HL-60 (cell line): ENCODE results near the gene IKBKE.

Experiments used
- DNase-seq, 2 experiments: peaks; one replicate each; pipeline ENCODE4 v3.0.0-alpha.2; 2010 to 2020; ENCODE audit warnings: low read depth in 1 of 2, low spot score in 1 of 2
- H3K27ac ChIP-seq: fragments of 250-450 bp; sonication (Bioruptor Pico); replicated peaks from 2 replicates; pipeline ENCODE4 v1.5.1; 2020; ENCODE audit warnings: mild to moderate bottlenecking, moderate library complexity
- H3K27me3 ChIP-seq: fragments of 250-450 bp; sonication (Bioruptor Pico); 2 replicates; pipeline ENCODE4 v1.5.1; 2021; ENCODE audit warnings: mild to moderate bottlenecking, moderate library complexity; ENCODE audit not compliant: insufficient read depth, poor library complexity, severe bottlenecking
- H3K4me3 ChIP-seq: replicated peaks from 2 replicates; pipeline ENCODE4 v1.5.1; 2011; ENCODE audit warnings: mild to moderate bottlenecking, control low read depth, low read length; ENCODE audit not compliant: insufficient read depth
- CTCF ChIP-seq: IDR thresholded peaks from one replicate; pipeline ENCODE4 v1.5.1; 2011; ENCODE audit warnings: low read length, control low read depth, inconsistent platforms; ENCODE audit not compliant: insufficient read depth
- GABPA ChIP-seq: IDR thresholded peaks from 2 replicates; pipeline ENCODE4 v1.6.1; 2012; ENCODE audit warnings: low read depth
- POLR2AphosphoS5 ChIP-seq: IDR thresholded peaks from 2 replicates; pipeline ENCODE4 v1.6.1; 2012; ENCODE audit warnings: low read depth
- SPI1 ChIP-seq: IDR thresholded peaks from 2 replicates; pipeline ENCODE4 v1.6.1; 2012; ENCODE audit warnings: low read depth, mild to moderate bottlenecking, borderline replicate concordance
- TF ChIP-seq, protein P1 (sequence below): IDR thresholded peaks from 2 replicates; pipeline ENCODE4 v1.6.1; 2012; ENCODE audit warnings: low read depth; ENCODE audit not compliant: insufficient replicate concordance

The IKBKE gene

GRCh38 chr1:206507284-206508129, 37.2 kb downstream of the IKBKE start, which contains the start of gene RASSF5:
RASSF5 (plus strand) TSS chr1:206507531; CDS start chr1:206507603, 72 bp downstream.
- peak; percentile 41 to 67 for DNase-seq
- no peak for TF ChIP-seq POLR2AphosphoS5
- TF ChIP-seq SPI1: no peak
- no peak for TF ChIP-seq GABPA
- TF ChIP-seq CTCF: no peak
- TF ChIP-seq, protein P1, sequence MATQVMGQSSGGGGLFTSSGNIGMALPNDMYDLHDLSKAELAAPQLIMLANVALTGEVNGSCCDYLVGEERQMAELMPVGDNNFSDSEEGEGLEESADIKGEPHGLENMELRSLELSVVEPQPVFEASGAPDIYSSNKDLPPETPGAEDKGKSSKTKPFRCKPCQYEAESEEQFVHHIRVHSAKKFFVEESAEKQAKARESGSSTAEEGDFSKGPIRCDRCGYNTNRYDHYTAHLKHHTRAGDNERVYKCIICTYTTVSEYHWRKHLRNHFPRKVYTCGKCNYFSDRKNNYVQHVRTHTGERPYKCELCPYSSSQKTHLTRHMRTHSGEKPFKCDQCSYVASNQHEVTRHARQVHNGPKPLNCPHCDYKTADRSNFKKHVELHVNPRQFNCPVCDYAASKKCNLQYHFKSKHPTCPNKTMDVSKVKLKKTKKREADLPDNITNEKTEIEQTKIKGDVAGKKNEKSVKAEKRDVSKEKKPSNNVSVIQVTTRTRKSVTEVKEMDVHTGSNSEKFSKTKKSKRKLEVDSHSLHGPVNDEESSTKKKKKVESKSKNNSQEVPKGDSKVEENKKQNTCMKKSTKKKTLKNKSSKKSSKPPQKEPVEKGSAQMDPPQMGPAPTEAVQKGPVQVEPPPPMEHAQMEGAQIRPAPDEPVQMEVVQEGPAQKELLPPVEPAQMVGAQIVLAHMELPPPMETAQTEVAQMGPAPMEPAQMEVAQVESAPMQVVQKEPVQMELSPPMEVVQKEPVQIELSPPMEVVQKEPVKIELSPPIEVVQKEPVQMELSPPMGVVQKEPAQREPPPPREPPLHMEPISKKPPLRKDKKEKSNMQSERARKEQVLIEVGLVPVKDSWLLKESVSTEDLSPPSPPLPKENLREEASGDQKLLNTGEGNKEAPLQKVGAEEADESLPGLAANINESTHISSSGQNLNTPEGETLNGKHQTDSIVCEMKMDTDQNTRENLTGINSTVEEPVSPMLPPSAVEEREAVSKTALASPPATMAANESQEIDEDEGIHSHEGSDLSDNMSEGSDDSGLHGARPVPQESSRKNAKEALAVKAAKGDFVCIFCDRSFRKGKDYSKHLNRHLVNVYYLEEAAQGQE: no peak
- Histone ChIP-seq H3K27ac (no peak within 1 kb of the TSS), H3K27me3 (peaks cover 15% of the 10 kb centered on the region), H3K4me3 (peak within 1 kb of the TSS; percentile 44)

- Histone ChIP-seq H3K27ac (no peak overlapping the region), H3K27me3 (peaks cover 15% of the 10 kb centered on the region), H3K4me3 (peak overlapping the region; percentile 44)
- TF ChIP-seq, protein P1: no peak
- TF ChIP-seq CTCF (no peak), GABPA (no peak), SPI1 (no peak), POLR2AphosphoS5 (no peak)
- DNase-seq: no peak
These were observed 38.0 kb downstream of the IKBKE start for GRCh38 chr1:206508130-206508889.

GRCh38 chr1:206508956-206509355, 38.7 kb downstream of the IKBKE start:
- Histone ChIP-seq H3K4me3 (no peak overlapping the region), H3K27me3 (peaks cover 15% of the 10 kb centered on the region), H3K27ac (no peak overlapping the region)
- DNase-seq: no peak
- no peak for TF ChIP-seq SPI1
- TF ChIP-seq CTCF: no peak
- no peak for TF ChIP-seq GABPA
- no peak for TF ChIP-seq POLR2AphosphoS5
- TF ChIP-seq, protein P1: no peak
